PC-9 (cell line): ENCODE data around the gene FBLN2. TPM values are rescaled to one million over a fixed set of nuclear protein-coding genes. Genes with fewer than 3 reads are reported as not detected.

ENCODE experiments used
- BruUV-seq: library from RNA; stranded (reverse); fragments of 400-500 nt; replicated peaks from 2 replicates; lab custom pipeline; 2021; lab: Mats Ljungman, UMichigan
- CTCF ChIA-PET: fragments of 300-600 bp; sonication (Branson Sonifier 250); formaldehyde crosslinking; loops from one replicate; lab custom pipeline; 2022; ENCODE audit warnings: antibody characterized with exemption; lab: Charles Lee
- POLR2A ChIA-PET: fragments of 300-600 bp; sonication (Branson Sonifier 250); formaldehyde crosslinking; loops from one replicate; lab custom pipeline; 2022; ENCODE audit warnings: antibody characterized with exemption; ENCODE audit not compliant: unreplicated experiment; lab: Charles Lee
- DNase-seq, 2 experiments: peaks; one replicate each; pipeline versions ENCODE4 v3.0.0 to v3.0.0-alpha.2; 2015 to 2022; ENCODE audit warnings: mixed read lengths in 1 of 2
- H2AFZ ChIP-seq: fragments of 200-600 bp; sonication (generic); 2 replicates; pipeline ENCODE4 v1.8.1; 2017; ENCODE audit warnings: antibody characterized with exemption
- H3F3A ChIP-seq: fragments of 200-600 bp; sonication (generic); 2 replicates; pipeline ENCODE4 v1.8.1; 2017; ENCODE audit warnings: antibody characterized with exemption, mild to moderate bottlenecking, low read depth; ENCODE audit not compliant: insufficient read depth
- H3K27ac ChIP-seq: fragments of 200-600 bp; sonication (generic); 2 replicates; pipeline ENCODE4 v1.6.1; 2016; ENCODE audit warnings: mixed run types
- H3K27me3 ChIP-seq: fragments of 200-600 bp; sonication (generic); 2 replicates; pipeline ENCODE4 v1.6.1; 2016; ENCODE audit warnings: low read depth, mixed run types; ENCODE audit not compliant: insufficient read depth
- H3K36me3 ChIP-seq: fragments of 200-600 bp; sonication (generic); 2 replicates; pipeline ENCODE4 v1.6.1; 2016; ENCODE audit warnings: low read depth, mixed run types
- H3K4me1 ChIP-seq: fragments of 200-600 bp; sonication (generic); replicated peaks from 2 replicates; pipeline ENCODE4 v1.6.1; 2016; ENCODE audit warnings: mixed run types; ENCODE audit not compliant: insufficient read depth
- H3K4me2 ChIP-seq: fragments of 200-600 bp; sonication (generic); 2 replicates; pipeline ENCODE4 v1.6.1; 2017; ENCODE audit warnings: mixed run types
- H3K4me3 ChIP-seq: fragments of 200-600 bp; sonication (generic); 2 replicates; pipeline ENCODE4 v1.6.1; 2016; ENCODE audit warnings: mixed run types
- H3K79me2 ChIP-seq: fragments of 200-600 bp; sonication (generic); 2 replicates; pipeline ENCODE4 v1.6.1; 2017; ENCODE audit warnings: low read depth, mixed run types
- H3K9me2 ChIP-seq: fragments of 200-600 bp; sonication (generic); 2 replicates; pipeline ENCODE4 v1.8.1; 2017; ENCODE audit warnings: mild to moderate bottlenecking; ENCODE audit not compliant: insufficient read depth
- H3K9me3 ChIP-seq: fragments of 200-600 bp; sonication (generic); 2 replicates; pipeline ENCODE4 v1.8.1; 2016; ENCODE audit warnings: low read depth; ENCODE audit not compliant: insufficient read depth
- H4K20me1 ChIP-seq: fragments of 200-600 bp; sonication (generic); 2 replicates; pipeline ENCODE4 v1.8.1; 2017; ENCODE audit not compliant: insufficient read depth
- EZH2 ChIP-seq: fragments of 200-600 bp; sonication (generic); IDR thresholded peaks from 2 replicates; pipeline ENCODE4 v1.8.0; 2017; ENCODE audit warnings: antibody characterized with exemption, low read depth
- intact Hi-C: fragments of 100-400 bp; cut with micrococcal nuclease; formaldehyde crosslinking; loops from one replicate; pipeline ENCODE4 v1.10.0; 2022; ENCODE audit not compliant: unreplicated experiment
- total RNA-seq: library from RNA; stranded (reverse); gene quantifications from 2 replicates; pipeline ENCODE4 v1.2.3, GENCODE V29; 2021
- TF ChIP-seq, protein P1 (sequence below): fragments of 200-600 bp; sonication (generic); conservative IDR thresholded peaks from 2 replicates; pipeline ENCODE4 v1.6.1; 2017; ENCODE audit warnings: mixed run types, antibody characterized with exemption, mild to moderate bottlenecking, moderate library complexity

FBLN2 gene
- total RNA-seq, 1 experiment from 2014 or later = 0.57 TPM

GRCh38 chr3:13535526-13535875 is 13.4 kb upstream of the FBLN2 start:
- Histone ChIP-seq H3K36me3 (no peaks in the 10 kb centered on the region), H3K4me3 (no peak overlapping the region), H3K9me3 (no peaks in the 10 kb centered on the region), H3K9me2 (no peaks in the 10 kb centered on the region), H3K4me2 (no peak overlapping the region), H3K4me1 (peaks cover 86% of the 10 kb centered on the region), H4K20me1 (no peaks in the 10 kb centered on the region), H3F3A (peaks cover 59% of the 10 kb centered on the region), H3K27me3 (no peaks in the 10 kb centered on the region), H3K79me2 (no peaks in the 10 kb centered on the region), H3K27ac (no peak overlapping the region), H2AFZ (no peak overlapping the region)
- intact Hi-C loops = loop anchor here (10.0 kb wide), 1 partner anchor 319 kb away; no protein-coding TSS in a partner anchor
- POLR2A ChIA-PET = interaction anchor here (0.6 kb wide), 1 partner anchor 74 kb away, joined by 3 read pairs; no protein-coding TSS in a partner anchor
- BruUV-seq = no TSS peak
- CTCF ChIA-PET = no interaction called here
- DNase-seq = no peak
- no peak for TF ChIP-seq EZH2
- TF ChIP-seq, protein P1, sequence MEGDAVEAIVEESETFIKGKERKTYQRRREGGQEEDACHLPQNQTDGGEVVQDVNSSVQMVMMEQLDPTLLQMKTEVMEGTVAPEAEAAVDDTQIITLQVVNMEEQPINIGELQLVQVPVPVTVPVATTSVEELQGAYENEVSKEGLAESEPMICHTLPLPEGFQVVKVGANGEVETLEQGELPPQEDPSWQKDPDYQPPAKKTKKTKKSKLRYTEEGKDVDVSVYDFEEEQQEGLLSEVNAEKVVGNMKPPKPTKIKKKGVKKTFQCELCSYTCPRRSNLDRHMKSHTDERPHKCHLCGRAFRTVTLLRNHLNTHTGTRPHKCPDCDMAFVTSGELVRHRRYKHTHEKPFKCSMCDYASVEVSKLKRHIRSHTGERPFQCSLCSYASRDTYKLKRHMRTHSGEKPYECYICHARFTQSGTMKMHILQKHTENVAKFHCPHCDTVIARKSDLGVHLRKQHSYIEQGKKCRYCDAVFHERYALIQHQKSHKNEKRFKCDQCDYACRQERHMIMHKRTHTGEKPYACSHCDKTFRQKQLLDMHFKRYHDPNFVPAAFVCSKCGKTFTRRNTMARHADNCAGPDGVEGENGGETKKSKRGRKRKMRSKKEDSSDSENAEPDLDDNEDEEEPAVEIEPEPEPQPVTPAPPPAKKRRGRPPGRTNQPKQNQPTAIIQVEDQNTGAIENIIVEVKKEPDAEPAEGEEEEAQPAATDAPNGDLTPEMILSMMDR = no peak

- peaks cover 59% of the 10 kb centered on the region for H3F3A ChIP-seq
- no TSS peak for BruUV-seq
- no peak overlapping the region for H3K27ac ChIP-seq
- no peaks in the 10 kb centered on the region for H3K79me2 ChIP-seq
- intact Hi-C loops = loop anchor here (10.0 kb wide), 1 partner anchor 319 kb away; no protein-coding TSS in a partner anchor
- ChIA-PET CTCF (no interaction called here), POLR2A (no interaction called here)
- H3K4me3 ChIP-seq = no peak overlapping the region
- H4K20me1 ChIP-seq = no peaks in the 10 kb centered on the region
- peaks cover 3% of the 10 kb centered on the region; the same call in 1 of the 2 replicates for H3K9me3 ChIP-seq
- DNase-seq = no peak
- no peak overlapping the region for H2AFZ ChIP-seq
- no peaks in the 10 kb centered on the region for H3K27me3 ChIP-seq
- H3K36me3 ChIP-seq = no peaks in the 10 kb centered on the region
- no peaks in the 10 kb centered on the region for H3K9me2 ChIP-seq
- no peak for TF ChIP-seq EZH2
- TF ChIP-seq, protein P1 = no peak
- peaks cover 86% of the 10 kb centered on the region for H3K4me1 ChIP-seq
- 0 out of 2 replicates have a peak overlapping the region, but pooled peaks have one; percentile 53 for H3K4me2 ChIP-seq
These were observed 13.0 kb upstream of the FBLN2 start for GRCh38 chr3:13535905-13536304.

DNA sequence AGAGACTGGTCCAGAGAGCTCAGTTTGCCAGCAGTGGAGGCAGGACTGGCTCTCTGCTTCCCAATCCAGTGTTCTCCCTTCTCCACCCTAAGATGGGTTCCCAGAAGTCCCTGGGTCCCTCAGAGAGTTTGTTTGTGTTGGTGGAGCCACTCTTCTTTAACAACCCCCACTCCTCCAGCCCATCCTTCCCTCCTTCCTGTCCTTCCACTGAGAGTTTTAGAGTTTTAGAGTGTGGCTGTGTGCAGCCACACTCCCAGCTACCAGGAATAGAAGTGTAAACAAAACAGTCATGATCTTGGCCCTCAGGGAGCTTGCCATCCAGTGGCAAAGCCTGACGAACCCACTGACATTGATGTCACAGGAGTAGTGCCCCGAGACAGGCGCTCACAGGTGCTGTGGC is 12.5 kb upstream of the FBLN2 start:
- CTCF ChIA-PET = no interaction called here
- no peaks in the 10 kb centered on the region for H3K27me3 ChIP-seq
- DNase-seq = no peak
- TF ChIP-seq, protein P1 = no peak
- TF ChIP-seq EZH2 = no peak
- H3K27ac ChIP-seq = peak overlapping the region; percentile 89
- no peaks in the 10 kb centered on the region; the same call in 1 of the 2 replicates for H3K36me3 ChIP-seq
- peaks cover 7% of the 10 kb centered on the region; the same call in 1 of the 2 replicates for H3K9me3 ChIP-seq
- H3K4me3 ChIP-seq = no peak overlapping the region
- no TSS peak for BruUV-seq
- intact Hi-C loops = loop anchor here (10.0 kb wide), 1 partner anchor 318 kb away; no protein-coding TSS in a partner anchor
- H3K4me1 ChIP-seq = peaks cover 86% of the 10 kb centered on the region
- no peak overlapping the region for H2AFZ ChIP-seq
- H3F3A ChIP-seq = peaks cover 59% of the 10 kb centered on the region
- H3K9me2 ChIP-seq = no peaks in the 10 kb centered on the region
- no peaks in the 10 kb centered on the region for H4K20me1 ChIP-seq
- no peaks in the 10 kb centered on the region for H3K79me2 ChIP-seq
- peak overlapping the region; percentile 53 for H3K4me2 ChIP-seq
- POLR2A ChIA-PET = no interaction called here
